Measurements from ENCODE around the gene CEMIP.

CEMIP gene

GRCh38 chr15:80878242-80878866 is 99.2 kb downstream of the CEMIP start:
- no peak for DNase-seq (ENCODE audit: low read depth)
- no peak for TF ChIP-seq CTCF (conservative IDR thresholded peaks at IDR 0.05; ENCODE audit: low read length)
- no peak overlapping the region for H3K4me3 ChIP-seq (ENCODE audit: low read length)

- TF ChIP-seq CTCF (conservative IDR thresholded peaks at IDR 0.05; ENCODE audit: low read length): no peak
- H3K4me3 ChIP-seq (ENCODE audit: low read length): no peak overlapping the region
- no peak for DNase-seq (ENCODE audit: low read depth)
These were observed 99.7 kb downstream of the CEMIP start for GRCh38 chr15:80878867-80879250.

- DNase-seq (ENCODE audit: low read depth): no peak
- no peak overlapping the region for H3K4me3 ChIP-seq (ENCODE audit: low read length)
- TF ChIP-seq CTCF (conservative IDR thresholded peaks at IDR 0.05; ENCODE audit: low read length): no peak
These were observed 100.9 kb downstream of the CEMIP start for GRCh38 chr15:80880086-80880485.

GRCh38 chr15:80883641-80884040 is 104.5 kb downstream of the CEMIP start:
- H3K4me3 ChIP-seq (ENCODE audit: low read length): no peak overlapping the region
- no peak for TF ChIP-seq CTCF (conservative IDR thresholded peaks at IDR 0.05; ENCODE audit: low read length)
- DNase-seq (ENCODE audit: low read depth): no peak

- no peak for DNase-seq (ENCODE audit: low read depth)
- no peak overlapping the region for H3K4me3 ChIP-seq (ENCODE audit: low read length)
- TF ChIP-seq CTCF (conservative IDR thresholded peaks at IDR 0.05; ENCODE audit: low read length): no peak
These were observed 105.9 kb downstream of the CEMIP start for GRCh38 chr15:80885016-80885579.

GRCh38 chr15:80887148-80887547 is 108.0 kb downstream of the CEMIP start:
- TF ChIP-seq CTCF (conservative IDR thresholded peaks at IDR 0.05; ENCODE audit: low read length): no peak
- H3K4me3 ChIP-seq (ENCODE audit: low read length): no peak overlapping the region
- DNase-seq (ENCODE audit: low read depth): no peak

GRCh38 chr15:80888846-80889245 is 109.7 kb downstream of the CEMIP start:
- no peak for TF ChIP-seq CTCF (conservative IDR thresholded peaks at IDR 0.05; ENCODE audit: low read length)
- H3K4me3 ChIP-seq (ENCODE audit: low read length): no peak overlapping the region
- no peak for DNase-seq (ENCODE audit: low read depth)
